GM19043 (cell line): ENCODE data around the gene TBC1D1.

Experiments
- ATAC-seq: cut with Tn5 transposase; IDR thresholded peaks from one replicate; pipeline ENCODE4 v1.9.1; 2021; ENCODE audit warnings: low read depth; ENCODE audit not compliant: unreplicated experiment

The TBC1D1 gene

DNA sequence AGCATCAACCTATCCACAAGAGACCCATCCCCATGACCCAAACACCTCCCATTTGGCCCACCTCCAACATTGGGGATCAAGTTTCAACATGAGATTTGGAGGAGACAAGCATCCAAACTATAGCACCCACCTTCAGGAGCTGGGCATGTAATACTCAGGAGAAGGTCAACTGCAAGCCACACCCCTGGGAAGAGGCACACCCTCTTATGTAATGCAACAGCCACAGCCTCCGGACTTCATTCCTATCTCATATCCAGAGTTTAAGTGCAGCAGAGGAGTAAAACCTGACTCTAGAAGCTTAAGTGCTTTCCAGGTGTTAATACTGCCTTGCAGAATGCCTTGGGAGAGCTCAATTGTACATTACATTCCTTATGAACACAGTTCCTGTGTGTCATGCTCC, 266.7 kb downstream of the TBC1D1 start:
- no peak for ATAC-seq

DNA sequence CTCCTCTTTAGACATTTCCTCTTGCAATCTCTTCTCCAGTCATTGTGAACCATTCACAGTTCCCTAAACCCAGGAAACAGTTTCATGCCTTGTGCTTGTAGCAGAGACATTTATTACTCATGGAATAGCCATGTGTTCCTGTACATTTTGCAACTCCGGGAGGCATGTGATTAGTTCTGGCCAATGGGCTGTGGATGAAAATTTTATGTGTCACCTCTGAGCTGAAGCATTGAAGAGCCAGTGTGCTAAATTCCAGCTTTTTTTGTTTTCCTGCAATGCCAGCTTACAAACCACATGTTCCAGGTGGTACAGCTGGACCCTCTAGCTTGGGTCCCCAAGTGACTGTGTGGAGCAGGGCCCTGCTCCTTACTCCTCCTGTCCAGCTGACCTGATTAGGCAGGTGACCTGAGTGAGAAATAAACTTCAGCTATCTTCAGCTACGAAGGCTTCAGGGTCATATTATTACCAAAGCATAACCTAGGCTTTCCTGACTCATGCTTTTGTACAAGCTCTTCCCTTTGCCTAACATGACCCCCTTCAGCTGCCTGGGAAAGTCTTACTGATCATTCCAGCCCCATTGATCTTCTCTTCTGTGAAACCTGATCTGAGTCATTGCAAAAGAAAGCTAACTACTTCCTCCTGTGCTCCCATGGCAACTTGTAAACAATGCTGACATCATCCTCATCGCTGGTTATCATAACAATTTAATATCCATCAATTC, 269.8 kb downstream of the TBC1D1 start:
- ATAC-seq: peak; percentile 90

DNA sequence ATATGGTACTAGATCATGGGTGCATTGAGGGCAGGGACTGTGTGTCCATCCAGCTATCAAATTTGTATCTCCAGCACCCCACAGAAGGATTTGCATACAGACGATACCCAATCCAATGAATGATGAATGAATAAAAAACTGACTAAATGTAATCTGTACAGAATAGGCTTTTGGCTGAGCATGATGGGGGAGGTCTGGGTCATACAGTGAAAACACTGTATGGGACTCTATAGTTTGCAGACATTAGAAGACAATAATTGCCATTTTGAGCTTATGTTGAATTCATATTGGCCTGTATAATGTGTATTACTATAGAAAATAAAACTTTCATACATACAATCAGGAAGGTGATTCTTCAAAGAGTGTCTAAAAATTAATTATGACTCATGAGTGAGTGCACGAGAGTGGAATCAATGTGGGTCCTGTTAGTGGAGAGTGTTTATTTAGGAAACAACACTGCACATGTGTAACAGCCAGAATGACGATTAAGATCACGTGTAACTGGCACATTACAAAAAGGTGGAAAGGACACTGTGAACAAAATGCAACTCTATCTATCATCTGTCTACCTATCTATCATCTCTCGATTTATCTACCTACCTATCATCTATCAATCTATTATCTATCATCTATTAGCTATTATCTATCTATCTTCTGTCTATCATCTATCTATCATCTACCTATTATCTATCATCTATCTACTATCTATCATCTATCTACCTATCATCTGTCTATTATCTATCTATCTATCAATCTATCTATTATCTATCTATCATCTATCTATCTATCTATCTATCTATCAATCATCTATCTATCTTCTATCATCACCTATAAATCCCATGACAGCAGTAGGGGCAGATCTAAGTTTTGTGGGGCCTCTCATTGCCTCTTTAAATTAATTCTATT, 270.6 kb downstream of the TBC1D1 start:
- ATAC-seq: no peak

DNA sequence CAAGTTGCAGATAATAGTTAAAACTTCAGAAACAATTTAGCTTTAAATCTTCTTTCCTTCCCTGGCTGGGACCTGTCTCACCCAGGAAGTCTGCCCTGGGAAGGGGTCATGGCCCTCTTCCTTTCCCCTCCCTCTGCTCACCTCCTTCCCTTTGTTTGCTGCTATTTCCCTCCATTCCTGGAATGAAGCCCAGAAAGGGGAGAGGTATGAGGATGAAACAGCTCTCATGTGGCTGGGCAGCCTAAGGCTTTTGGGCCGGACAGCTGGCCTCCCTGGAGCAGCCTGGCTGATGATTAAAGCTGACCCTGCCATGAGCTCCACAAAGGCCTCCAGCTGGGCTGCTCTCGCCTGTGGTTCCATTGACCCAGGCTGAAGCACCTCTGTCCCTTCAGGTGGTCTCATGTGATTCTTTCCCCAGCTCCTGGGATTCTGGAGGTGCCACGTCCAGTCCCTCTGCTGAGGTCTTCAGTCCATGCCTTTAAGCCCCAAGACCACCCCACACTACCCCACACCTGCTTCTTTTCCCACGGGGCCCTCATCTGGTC, 271.4 kb downstream of the TBC1D1 start:
- no peak for ATAC-seq

DNA sequence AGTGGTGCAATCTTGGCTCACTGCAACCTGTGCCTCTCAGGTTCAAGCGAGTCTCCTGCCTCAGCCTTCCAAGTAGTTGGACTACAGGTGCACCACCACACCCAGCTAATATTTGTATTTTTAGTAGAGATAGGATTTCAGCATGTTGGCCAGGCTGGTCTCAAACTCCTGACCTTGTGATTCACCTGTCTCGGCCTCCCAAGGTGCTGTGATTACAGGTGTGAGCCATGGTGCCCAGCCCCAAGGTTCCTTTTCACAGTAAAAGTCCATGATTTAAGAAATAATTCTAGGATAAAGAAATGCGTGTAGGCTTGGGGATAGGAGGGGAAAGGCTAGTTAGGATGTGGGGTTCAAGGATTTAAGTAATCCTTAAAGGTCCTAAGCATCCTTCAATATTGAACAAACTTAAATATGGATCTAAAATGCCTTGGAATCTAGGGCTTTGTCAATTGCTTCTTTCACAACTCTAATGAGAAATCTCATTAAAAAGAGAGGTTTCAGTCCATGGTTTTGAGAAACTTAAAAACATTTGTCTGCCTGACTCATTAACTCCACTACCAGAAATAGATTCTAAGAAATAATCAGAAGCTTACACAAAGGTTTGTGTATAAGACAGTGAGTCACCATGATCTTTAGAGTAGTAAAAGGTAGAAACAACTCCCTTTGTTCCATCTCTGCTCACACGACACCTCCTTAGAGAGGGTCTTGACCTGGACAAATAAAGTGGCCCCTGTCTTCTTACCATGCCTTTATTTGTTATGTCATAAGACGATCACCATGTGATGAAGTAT, 272.5 kb downstream of the TBC1D1 start:
- no peak for ATAC-seq

DNA sequence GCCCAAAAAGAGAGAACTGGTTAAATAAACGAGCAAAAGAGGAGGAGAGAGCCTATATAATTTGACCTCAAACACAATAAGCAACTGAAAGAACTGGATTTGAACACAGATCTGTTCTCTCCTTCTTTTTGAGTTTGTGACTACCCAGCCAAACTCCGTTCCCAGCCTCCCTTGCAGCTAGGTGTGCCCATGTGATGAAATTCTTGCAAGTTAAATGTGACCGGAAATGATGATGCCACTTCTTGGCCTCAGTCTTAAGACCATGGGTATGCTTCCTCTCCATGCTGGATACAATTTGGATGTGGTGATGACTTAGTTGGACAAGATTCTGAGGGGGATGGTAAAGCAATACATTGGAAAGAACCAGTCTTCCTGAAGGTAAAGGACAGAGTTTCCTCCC, 273.5 kb downstream of the TBC1D1 start:
- no peak for ATAC-seq

DNA sequence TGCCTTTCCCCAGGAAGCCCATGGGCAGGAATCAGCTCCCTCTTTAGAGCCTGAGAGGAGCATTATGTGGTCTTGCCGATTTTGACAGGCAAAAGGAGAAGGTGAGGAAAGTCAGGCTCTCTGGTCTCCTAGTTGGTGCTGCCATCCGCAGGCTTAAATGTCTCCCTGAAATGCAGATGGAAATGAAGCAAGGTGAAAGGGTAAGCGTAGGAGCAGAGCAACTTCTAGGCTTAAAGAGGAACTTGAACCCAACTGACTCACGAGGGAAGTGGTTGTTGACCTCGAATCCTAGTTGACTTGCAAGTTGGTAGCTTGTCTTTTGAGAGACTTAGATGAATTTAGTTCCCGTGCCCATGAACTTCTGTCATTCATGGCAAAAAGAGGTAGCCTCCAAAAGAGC, 275.2 kb downstream of the TBC1D1 start:
- ATAC-seq: no peak

DNA sequence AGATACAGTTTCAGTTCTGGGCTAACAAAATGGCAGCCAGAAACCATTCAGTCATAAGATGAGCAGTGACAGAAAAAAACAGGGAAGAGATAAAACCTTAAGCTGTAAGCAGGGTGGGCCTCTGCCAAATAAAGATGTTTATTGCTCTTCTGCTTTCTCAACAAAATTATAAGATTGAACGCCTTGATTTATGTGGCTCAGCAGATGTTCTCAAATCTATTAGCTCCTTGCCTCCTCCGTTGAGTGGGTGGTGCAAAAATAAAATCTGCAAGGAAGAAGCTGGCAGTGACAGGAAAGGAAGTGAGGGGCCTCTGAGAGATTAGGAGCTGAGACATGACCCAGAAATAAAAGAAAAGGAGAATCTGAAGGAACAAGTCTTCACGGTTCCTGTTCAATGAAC, 275.9 kb downstream of the TBC1D1 start:
- ATAC-seq: no peak

DNA sequence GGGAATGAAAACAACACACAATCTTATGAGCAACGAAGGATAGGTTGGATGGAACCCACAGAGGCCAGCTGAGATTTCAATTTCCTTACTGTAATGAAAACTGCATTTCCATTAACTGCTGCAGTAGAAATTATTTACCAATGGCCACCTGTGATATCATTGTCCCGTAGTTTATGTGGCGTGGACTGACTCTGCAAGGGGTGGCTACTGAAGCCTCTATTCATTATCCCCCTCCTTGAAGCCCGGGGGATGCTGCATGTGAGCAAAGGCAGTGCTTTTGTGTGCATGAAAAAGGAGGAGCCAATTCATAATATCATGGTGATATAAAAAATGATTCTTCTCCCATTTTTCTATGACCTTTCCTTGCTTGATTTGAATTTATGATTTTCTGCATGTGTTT, 277.1 kb downstream of the TBC1D1 start:
- ATAC-seq: no peak

DNA sequence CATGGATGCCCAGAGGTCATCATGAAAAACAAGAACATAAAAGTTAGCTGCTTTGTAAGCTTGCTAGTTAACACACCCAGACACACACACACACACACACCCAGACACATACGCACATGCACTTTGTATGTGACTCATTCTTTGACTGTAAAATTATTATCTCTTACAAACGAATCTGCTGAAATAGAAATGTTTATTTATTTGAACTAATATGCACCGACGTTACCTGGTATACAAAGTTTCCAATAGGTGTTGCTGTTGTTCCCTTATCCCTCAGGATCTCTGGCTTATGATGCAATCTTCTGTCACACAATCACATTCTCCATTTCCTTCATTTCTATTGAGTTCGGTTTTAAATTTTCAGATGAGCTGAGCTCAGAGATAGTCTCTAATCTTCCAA, 278.6 kb downstream of the TBC1D1 start:
- no peak for ATAC-seq

DNA sequence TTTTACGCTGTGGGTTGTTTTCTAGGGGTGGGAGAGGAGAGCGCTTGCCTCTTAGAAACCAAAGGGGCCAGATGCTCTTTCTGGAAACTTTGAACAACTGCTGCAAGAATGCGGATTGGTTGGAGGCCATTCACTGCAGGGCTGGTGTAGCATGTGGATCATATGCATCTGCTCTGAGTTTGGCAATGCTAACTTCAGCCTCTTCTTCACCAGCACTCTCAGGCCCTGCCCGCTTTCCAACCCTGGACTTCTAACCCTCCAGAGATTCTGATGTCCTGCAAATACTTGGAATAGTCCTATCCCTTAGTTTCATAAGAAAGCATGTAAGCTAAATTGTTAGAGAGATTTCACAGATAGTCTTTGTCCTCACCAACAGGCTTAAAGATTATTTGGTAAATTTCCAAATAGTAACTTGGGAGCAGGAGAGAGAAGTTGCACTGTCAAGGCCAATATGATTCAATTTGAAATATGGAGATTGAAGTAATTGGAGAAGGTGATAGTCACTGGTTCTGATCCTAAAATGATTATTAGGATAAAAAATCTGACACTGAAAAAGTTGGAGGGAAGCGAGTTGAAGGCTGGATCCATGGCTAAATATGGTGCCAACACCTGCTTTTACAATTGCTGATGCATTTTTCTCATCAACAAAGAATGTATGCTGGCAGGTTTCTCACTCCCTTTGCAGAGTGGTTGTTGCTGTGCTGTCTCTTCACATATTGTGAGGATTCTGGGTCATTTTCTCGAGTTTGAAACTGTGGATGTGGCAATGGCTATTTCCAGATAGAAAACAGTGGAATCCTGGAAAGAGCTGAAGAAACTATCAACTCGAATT, 279.7 kb downstream of the TBC1D1 start:
- ATAC-seq: no peak

DNA sequence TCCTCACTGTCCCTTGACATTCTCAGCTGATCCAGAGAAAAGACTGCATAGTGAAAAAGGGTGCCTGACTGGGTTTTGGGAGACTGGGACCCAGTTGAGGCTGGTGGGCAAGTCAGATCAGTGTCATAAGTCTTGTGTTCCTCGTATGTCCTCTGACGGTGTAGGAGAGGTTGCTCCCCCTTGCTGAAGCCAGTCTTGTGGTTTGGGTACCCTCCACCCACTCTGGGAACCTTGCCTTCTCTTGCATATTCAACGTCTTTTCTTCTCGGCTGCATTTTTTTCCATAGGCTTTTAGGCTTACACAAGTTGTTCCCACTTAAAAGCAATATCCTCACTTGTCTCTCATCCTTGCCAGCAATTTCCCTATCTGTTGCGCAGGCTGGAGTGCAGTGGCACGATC, 281.2 kb downstream of the TBC1D1 start:
- no peak for ATAC-seq

DNA sequence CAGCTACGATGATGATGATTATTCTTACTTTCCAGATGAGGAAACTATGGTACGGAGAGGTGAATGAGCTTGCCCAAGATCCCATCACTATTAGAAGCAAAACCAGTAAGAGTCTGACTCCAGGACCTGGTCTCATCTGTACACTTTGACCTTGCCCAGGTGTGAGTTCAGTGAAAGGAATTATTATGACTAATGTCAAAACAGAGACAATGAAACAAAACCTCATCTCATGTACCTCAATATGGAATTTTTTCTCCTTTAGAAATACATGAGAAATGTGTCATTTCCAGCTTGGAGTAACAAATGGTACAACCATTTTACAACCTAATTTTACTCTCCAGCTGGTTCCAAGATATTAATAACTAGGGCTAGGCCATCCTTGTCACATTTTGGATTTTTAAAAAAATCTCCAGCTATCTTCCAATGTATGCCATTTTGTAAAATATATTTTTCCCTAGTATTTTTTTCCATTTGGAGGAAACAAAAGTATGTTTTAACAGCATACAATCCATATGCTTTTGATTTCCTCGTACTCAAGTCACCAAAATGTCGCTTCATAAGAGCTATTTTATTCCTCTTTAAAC, 283.1 kb downstream of the TBC1D1 start:
- no peak for ATAC-seq

DNA sequence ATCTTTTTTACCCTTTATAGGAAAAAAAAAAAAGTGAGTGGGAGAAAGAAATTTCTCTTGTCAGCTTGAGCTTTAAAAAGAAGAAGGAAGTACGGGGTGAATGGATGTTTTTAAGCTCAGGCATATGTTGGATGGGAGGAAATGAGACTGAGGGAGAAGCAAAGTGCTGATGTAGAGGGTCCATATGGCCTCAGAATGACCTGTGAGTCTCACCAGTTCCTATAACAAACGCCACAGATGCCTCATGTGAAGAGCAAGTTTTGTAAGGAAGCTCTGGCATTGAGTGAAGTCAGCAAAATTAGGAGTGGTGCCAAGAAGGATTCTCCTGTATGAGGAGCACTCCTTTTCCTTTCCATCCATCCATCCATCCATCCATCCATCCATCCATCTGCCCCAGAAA, 283.9 kb downstream of the TBC1D1 start:
- ATAC-seq: no peak

DNA sequence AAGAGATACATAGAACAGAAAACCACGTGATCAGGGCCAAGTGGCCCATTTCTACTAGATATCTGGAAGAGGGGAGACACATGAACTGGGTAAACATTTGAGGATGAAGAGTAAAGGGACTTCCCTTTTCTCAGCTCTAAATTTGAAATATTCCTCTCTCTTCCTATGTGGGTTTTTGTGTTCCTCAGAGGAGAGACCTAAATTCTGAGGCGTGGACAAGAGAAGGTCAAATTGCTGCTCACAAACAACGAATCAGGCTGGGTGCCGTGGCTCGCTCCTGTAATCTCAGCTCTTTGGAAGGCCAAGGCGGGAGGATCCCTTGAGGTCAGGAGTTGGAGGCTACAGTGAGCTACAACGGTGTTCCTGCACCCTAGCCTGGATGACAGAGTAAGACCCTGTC, 285.3 kb downstream of the TBC1D1 start:
- no peak for ATAC-seq

DNA sequence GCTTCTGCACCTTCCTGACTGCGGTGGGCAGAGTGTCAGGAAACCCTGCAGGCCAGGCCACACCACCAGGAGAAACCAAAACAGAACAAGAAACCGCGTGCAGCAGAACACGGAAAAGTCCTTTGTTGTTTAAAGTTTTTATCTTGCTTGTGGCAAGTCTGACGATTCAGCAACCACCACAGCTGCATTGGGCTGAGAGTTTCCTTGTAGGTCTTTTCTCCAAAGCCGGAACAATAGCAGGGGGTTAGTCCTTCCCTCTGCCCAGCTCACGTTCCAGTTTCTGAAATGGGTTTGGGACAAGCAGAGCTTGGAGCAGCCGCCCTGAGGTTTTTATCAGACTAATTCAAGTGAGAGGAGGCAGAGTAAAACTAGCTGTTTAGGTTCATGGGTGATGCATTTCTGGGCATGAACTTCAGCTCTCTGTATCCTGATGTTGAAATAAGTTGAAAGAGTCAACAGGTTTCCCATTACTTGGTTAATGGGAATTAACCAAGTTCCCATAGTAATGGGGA, 286.2 kb downstream of the TBC1D1 start:
- ATAC-seq: no peak

DNA sequence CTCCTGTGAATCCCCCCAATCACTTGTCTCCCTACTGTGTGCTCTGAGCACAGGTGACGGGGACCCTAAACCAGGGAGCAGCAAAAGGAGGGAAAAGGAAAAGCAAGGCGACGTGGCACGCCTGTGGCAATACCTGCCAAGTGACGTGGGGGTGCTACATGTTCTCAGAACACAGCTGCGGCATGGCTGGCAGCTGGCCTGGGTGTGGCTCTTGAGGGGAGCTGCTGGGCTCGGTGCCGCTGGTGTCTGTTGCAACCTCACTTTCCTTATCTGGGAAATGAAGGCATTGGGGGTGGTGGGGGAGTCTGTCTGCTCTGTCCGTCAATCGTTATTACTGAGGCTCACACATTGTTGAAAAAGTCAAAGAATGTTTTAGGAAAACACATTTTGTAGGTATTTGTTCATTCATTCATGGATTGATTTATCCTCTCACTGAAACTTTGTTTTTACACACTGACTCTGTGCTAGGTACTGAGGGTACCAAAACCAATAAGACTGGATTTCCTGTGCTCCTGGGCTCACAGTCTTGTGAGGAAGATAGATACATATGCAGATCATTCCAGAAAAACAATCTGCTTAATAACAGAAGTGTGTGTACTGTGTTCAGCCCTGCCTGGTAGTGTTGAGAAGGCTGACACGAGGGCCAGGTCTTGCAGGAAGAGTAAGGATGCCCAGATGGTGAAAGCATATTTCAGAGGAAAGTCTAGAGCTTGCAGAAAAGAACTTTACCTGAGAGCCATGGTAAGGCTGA, 286.9 kb downstream of the TBC1D1 start:
- ATAC-seq: no peak

DNA sequence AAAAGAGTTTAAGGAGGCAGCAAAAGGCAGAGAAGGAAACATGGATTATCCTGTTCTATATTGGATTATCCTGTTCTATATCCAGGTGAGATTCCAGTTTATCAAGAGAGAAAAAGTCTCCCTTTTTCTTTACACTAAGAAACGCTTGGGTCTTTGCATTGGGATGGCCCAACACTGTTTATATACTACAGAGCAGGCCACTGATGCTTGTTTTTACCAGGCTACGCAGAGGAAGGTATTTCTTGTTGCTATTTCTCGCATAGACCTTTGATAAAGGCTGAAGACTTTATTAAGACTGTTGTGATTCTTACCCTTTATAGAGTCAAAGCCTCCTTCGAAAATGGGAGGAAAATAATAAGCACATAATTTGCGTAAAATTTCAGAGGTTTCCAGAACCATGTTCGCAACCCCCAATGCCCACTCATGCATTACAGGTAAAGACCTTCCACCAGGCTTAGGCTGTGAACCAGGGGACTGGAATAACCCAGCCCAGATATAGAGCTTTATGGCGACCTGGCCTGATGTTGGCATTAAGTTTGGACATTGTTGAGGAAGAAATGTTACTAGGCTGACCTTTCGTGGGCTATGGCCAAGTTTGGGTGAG, 287.6 kb downstream of the TBC1D1 start:
- ATAC-seq: no peak
